ENCODE data around the gene DYNC1I2. TPM values are rescaled to one million over a fixed set of nuclear protein-coding genes. Genes with fewer than 3 reads are reported as not detected.

The DYNC1I2 gene
- total RNA-seq, 1 donor from 2014 or later, result 92.1 TPM

DNA sequence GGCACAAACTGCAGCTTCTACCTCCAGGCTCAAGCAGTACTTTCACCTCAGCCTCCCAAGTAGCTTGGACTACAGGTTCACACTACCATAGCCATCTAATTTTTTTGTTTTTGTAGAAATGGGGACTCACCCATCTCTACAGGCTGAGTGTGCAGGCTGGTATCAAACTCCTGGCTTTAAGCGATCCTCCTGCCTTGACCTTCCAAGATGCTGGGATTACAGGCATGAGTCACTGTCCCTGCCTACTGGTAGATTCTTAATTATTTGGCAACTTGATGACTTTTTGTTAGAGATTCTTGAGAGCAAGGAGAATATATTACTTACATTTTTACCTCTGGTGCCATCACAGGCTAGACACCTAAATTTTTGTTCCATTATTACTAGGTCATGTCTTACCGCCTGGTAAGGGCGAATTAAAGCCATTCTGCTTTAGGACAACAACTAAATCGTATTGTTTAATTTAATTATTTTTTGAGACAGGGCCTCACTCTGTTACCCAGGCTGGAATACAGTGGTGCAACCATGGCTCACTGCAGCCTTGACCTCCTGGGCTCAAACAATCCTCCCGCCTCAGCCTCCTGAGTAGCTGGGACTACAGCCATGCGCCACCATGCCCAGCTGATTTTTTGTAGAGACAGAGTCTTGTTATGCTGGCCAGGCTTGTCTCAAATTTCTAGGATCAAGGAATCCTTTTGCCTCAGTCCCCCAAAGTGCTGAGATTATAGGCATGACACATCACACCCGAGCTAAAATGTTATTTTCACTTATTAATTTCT, 15.7 kb downstream of the DYNC1I2 start:
- Histone ChIP-seq H3K9me3 (no peaks in the 10 kb centered on the region), H3K27me3 (no peaks in the 10 kb centered on the region), H3K27ac (no peak overlapping the region), H3K4me1 (peaks cover 27% of the 10 kb centered on the region), H3K36me3 (peaks cover 0 to 13% of the 10 kb centered on the region in 2 donors), H3K4me3 (no peak overlapping the region)
- no peak for DNase-seq (ENCODE audit: extremely low spot score in 2 of 2)
- intact Hi-C loops (cut with DNase I), result loop anchor here (10.0 kb wide), 1 partner anchor 402 kb away; the partner anchor contains the start of gene DLX2
- TF ChIP-seq POLR2A (IDR thresholded peaks at IDR 0.05) (no peak), POLR2AphosphoS5 (IDR thresholded peaks at IDR 0.05; ENCODE audit: insufficient read depth in 1 of 2, low read depth in 1 of 2) (no peak)
- TF ChIP-seq, protein P1, sequence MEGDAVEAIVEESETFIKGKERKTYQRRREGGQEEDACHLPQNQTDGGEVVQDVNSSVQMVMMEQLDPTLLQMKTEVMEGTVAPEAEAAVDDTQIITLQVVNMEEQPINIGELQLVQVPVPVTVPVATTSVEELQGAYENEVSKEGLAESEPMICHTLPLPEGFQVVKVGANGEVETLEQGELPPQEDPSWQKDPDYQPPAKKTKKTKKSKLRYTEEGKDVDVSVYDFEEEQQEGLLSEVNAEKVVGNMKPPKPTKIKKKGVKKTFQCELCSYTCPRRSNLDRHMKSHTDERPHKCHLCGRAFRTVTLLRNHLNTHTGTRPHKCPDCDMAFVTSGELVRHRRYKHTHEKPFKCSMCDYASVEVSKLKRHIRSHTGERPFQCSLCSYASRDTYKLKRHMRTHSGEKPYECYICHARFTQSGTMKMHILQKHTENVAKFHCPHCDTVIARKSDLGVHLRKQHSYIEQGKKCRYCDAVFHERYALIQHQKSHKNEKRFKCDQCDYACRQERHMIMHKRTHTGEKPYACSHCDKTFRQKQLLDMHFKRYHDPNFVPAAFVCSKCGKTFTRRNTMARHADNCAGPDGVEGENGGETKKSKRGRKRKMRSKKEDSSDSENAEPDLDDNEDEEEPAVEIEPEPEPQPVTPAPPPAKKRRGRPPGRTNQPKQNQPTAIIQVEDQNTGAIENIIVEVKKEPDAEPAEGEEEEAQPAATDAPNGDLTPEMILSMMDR (IDR thresholded peaks at IDR 0.05), result no peak

DNA sequence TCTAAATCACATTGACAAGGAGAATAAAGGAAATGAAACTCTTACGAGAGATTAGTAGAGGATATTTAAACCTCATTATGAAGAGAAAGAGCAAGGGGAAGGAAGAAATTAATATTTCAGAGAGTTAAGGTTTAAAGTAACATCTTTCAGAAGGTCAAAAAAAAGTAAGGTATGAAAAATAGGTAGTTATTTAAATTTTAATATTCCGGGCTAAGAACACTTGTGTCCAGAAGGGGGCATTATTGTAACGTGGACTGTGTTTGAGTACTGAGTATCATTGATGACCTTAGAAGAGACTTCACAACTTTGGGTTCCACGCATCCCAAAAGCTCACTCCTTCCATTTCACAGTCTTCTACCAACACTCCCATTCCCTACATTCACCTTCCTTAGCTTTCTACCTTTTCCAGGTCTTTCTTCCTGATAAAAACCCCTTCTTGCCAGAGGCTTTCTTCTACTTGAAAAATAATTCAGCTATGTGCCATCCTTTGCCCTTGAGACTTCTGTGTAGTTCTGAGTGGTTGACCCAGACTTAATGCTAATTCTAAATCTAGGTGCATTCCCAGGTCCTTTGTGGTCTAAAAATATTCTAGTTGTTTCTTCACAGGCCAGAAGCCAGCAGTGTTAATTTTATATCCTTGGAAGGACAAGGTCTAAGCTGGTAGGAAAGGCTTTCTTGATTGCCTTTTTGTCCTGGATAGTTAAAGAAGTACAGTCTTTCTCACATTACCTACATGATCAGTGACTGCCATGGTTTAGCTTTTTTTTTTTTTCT, 16.5 kb downstream of the DYNC1I2 start:
- TF ChIP-seq, protein P1 (IDR thresholded peaks at IDR 0.05), result peak in 1 of 3 experiments; percentile 12
- no peak for TF ChIP-seq POLR2AphosphoS5 (IDR thresholded peaks at IDR 0.05; ENCODE audit: insufficient read depth in 1 of 2, low read depth in 1 of 2)
- H3K4me1 ChIP-seq, result peaks cover 27% of the 10 kb centered on the region
- H3K9me3 ChIP-seq, result no peaks in the 10 kb centered on the region
- no peak for DNase-seq (ENCODE audit: extremely low spot score in 2 of 2)
- no peak overlapping the region for H3K27ac ChIP-seq
- H3K4me3 ChIP-seq, result no peak overlapping the region
- no peaks in the 10 kb centered on the region for H3K27me3 ChIP-seq
- H3K36me3 ChIP-seq, result peaks cover 0 to 13% of the 10 kb centered on the region in 2 donors
- intact Hi-C loops (cut with DNase I), result loop anchor here (10.0 kb wide), 1 partner anchor 401 kb away; the partner anchor contains the start of gene DLX2

DNA sequence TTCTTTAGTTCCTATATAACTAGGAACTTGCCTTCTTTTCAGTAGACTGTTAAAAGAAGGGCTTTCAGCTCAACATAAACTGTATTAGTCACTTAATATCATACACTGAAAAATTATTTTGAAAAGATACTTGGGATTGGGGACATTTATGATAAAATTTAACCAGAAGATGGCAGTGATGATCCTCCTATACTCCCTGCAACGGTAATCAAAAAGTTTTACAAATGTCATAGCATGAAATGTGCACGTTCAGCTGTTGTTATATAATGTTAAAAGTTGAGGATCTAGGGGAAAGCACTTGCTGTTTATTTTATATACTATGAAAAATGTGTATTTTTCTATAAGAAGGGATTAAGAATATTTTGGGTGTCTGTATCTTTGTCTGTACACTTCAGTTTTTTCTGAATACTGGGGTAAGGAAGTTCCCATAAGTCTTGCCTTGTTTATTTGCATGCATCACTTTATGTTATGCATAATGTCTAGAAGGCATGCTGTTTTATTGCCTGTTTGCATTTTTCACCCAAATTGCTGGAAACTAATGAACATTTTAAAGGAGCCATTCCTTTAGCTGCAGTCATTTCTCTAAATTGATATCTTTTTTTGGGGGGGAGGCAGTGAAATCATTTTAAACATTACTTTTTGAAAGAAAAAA, 19.0 kb downstream of the DYNC1I2 start:
- Histone ChIP-seq H3K27ac (no peak overlapping the region), H3K4me3 (no peak overlapping the region), H3K27me3 (no peaks in the 10 kb centered on the region), H3K36me3 (peaks cover 0 to 4% of the 10 kb centered on the region in 2 donors), H3K4me1 (peaks cover 24% of the 10 kb centered on the region), H3K9me3 (no peaks in the 10 kb centered on the region)
- no peak for DNase-seq (ENCODE audit: extremely low spot score in 2 of 2)
- TF ChIP-seq POLR2AphosphoS5 (IDR thresholded peaks at IDR 0.05; ENCODE audit: insufficient read depth in 1 of 2, low read depth in 1 of 2), result no peak
- TF ChIP-seq POLR2A (IDR thresholded peaks at IDR 0.05), result no peak
- TF ChIP-seq, protein P1 (IDR thresholded peaks at IDR 0.05), result no peak
- intact Hi-C loops (cut with DNase I), result loop anchor here (10.0 kb wide), 1 partner anchor 399 kb away; the partner anchor contains the start of gene DLX2

DNA sequence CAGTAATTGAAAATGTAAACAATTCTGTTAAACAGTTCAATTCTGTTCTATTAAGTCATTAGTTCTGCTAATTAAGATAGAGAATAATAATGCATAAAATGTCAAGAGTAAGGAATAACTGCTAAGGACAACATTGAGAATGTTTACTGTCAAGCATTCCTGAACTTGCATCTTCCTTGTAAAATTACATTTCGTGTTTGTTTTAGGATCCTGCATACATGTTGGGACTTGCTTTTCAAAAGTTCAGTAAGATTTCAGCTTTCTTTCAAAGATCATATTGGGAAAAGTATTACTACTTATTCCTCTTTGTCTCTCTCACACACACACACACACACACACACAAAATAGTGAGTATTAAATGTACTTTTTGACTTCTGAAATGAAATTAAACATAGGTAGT, 20.5 kb downstream of the DYNC1I2 start:
- H3K27ac ChIP-seq, result no peak overlapping the region
- no peak overlapping the region for H3K4me3 ChIP-seq
- H3K27me3 ChIP-seq, result no peaks in the 10 kb centered on the region
- intact Hi-C loops (cut with DNase I), result loop anchor here (10.0 kb wide), 1 partner anchor 397 kb away; the partner anchor contains the start of gene DLX2
- TF ChIP-seq POLR2AphosphoS5 (IDR thresholded peaks at IDR 0.05; ENCODE audit: insufficient read depth in 1 of 2, low read depth in 1 of 2) (no peak), POLR2A (IDR thresholded peaks at IDR 0.05) (no peak)
- TF ChIP-seq, protein P1 (IDR thresholded peaks at IDR 0.05), result no peak
- DNase-seq (ENCODE audit: extremely low spot score in 2 of 2), result no peak
- H3K36me3 ChIP-seq, result peaks cover 0 to 3% of the 10 kb centered on the region in 2 donors
- no peaks in the 10 kb centered on the region for H3K9me3 ChIP-seq
- peaks cover 20% of the 10 kb centered on the region for H3K4me1 ChIP-seq
